ENCODE data around the gene SSB.

GRCh38 chr2:169815849-169816248 lies 17.2 kb downstream of the SSB start:
- TF ChIP-seq POU2F2 (IDR thresholded peaks at IDR 0.05; ENCODE audit: low read depth, low read length) (no peak), POLR2A (IDR thresholded peaks at IDR 0.05; ENCODE audit: low read depth, low read length) (no peak), SPI1 (IDR thresholded peaks at IDR 0.05; ENCODE audit: low read depth, low read length) (no peak), TAF1 (IDR thresholded peaks at IDR 0.05; ENCODE audit: low read depth, low read length) (no peak), POLR2AphosphoS5 (IDR thresholded peaks at IDR 0.05; ENCODE audit: low read depth, low read length) (no peak)

Data from GM12891 (cell line).